PC-3 (cell line): Measurements from ENCODE around the gene HMGA1. TPM values are rescaled to one million over a fixed set of nuclear protein-coding genes. Genes with fewer than 3 reads are reported as not detected.

ENCODE experiments used
- ATAC-seq: fragments of 200-7000 bp; cut with Tn5 transposase; 2 replicates; pipeline ENCODE4 v1.9.1; 2020; ENCODE audit warnings: mild to moderate bottlenecking, moderate library complexity
- BruUV-seq: library from RNA; stranded (reverse); fragments of 400-500 nt; replicated peaks from 2 replicates; lab custom pipeline; 2021; lab: Mats Ljungman, UMichigan
- CTCF ChIA-PET: fragments of 300-600 bp; sonication (Branson Sonifier 250); formaldehyde crosslinking; loops from one replicate; lab custom pipeline; 2022; ENCODE audit warnings: antibody characterized with exemption; lab: Charles Lee
- POLR2A ChIA-PET: fragments of 300-600 bp; sonication (Branson Sonifier 250); formaldehyde crosslinking; loops from one replicate; lab custom pipeline; 2022; ENCODE audit warnings: antibody characterized with exemption; ENCODE audit not compliant: unreplicated experiment; lab: Charles Lee
- DNase-seq: peaks from one replicate; pipeline ENCODE4 v3.0.0-alpha.2; 2015
- H2AFZ ChIP-seq: fragments of 300-600 bp; sonication (generic); 2 replicates; pipeline ENCODE4 v1.6.0; 2016; ENCODE audit warnings: antibody characterized with exemption, low read length
- H3F3A ChIP-seq: fragments of 300-600 bp; sonication (generic); one replicate; pipeline ENCODE4 v1.6.0; 2017; ENCODE audit warnings: antibody characterized with exemption, low read length, control low read depth, mild to moderate bottlenecking; ENCODE audit not compliant: unreplicated experiment
- H3K27ac ChIP-seq: fragments of 300-600 bp; sonication (generic); 2 replicates; pipeline ENCODE4 v1.5.1; 2016; ENCODE audit warnings: mild to moderate bottlenecking, low read length
- H3K27me3 ChIP-seq: fragments of 300-600 bp; sonication (generic); 2 replicates; pipeline ENCODE4 v1.6.1; 2016; ENCODE audit warnings: low read length, mixed read lengths
- H3K36me3 ChIP-seq: fragments of 300-600 bp; sonication (generic); 2 replicates; pipeline ENCODE4 v1.6.1; 2016; ENCODE audit warnings: low read depth, mixed run types, low read length, mixed read lengths
- H3K4me1 ChIP-seq: fragments of 300-600 bp; sonication (generic); 2 replicates; pipeline ENCODE4 v1.5.1; 2016; ENCODE audit warnings: low read length; ENCODE audit not compliant: insufficient read depth
- H3K4me2 ChIP-seq: fragments of 300-600 bp; sonication (generic); 2 replicates; pipeline ENCODE4 v1.6.0; 2016; ENCODE audit warnings: low read length
- H3K4me3 ChIP-seq: fragments of 300-600 bp; sonication (generic); 2 replicates; pipeline ENCODE4 v1.5.1; 2016; ENCODE audit warnings: mild to moderate bottlenecking, low read length, mixed read lengths
- H3K79me2 ChIP-seq: fragments of 300-600 bp; sonication (generic); 2 replicates; pipeline ENCODE4 v1.6.1; 2017; ENCODE audit warnings: low read length, mixed read lengths
- H3K9ac ChIP-seq: fragments of 300-600 bp; sonication (generic); 2 replicates; pipeline ENCODE4 v1.6.0; 2016; ENCODE audit warnings: mild to moderate bottlenecking, low read length
- H3K9me2 ChIP-seq: fragments of 300-600 bp; sonication (generic); replicated peaks from 2 replicates; pipeline ENCODE4 v1.6.1; 2016; ENCODE audit warnings: mixed run types, low read length, mixed read lengths
- H3K9me3 ChIP-seq: fragments of 300-600 bp; sonication (generic); 2 replicates; pipeline ENCODE4 v1.6.1; 2016; ENCODE audit warnings: low read length, mixed read lengths
- H4K20me1 ChIP-seq: fragments of 300-600 bp; sonication (generic); 2 replicates; pipeline ENCODE4 v1.6.1; 2016; ENCODE audit warnings: low read length, mixed read lengths
- CTCF ChIP-seq: fragments of 300-600 bp; sonication (generic); conservative IDR thresholded peaks from 2 replicates; pipeline ENCODE4 v1.5.1; 2017; ENCODE audit warnings: antibody characterized with exemption, low read depth, mild to moderate bottlenecking, low read length
- EZH2 ChIP-seq: fragments of 300-600 bp; sonication (generic); IDR thresholded peaks from one replicate; pipeline ENCODE4 v1.6.1; 2017; ENCODE audit warnings: antibody characterized with exemption, mild to moderate bottlenecking, low read length; ENCODE audit not compliant: unreplicated experiment
- EZH2phosphoT487 ChIP-seq: fragments of 300-600 bp; sonication (generic); IDR thresholded peaks from 2 replicates; pipeline ENCODE4 v1.6.1; 2018; ENCODE audit warnings: mild to moderate bottlenecking, antibody characterized with exemption, low read length, borderline replicate concordance
- intact Hi-C: fragments of 100-400 bp; cut with micrococcal nuclease; formaldehyde crosslinking; loops from 2 replicates; pipeline ENCODE4 v1.9.0; 2023
- total RNA-seq: library from RNA; depleted of rRNA; stranded (reverse); fragments of >200 nt; gene quantifications from 2 replicates; pipeline ENCODE4 v1.2.3, GENCODE V29; 2014

HMGA1 gene
- total RNA-seq, 1 experiment from 2014 or later = 1,115 TPM

DNA sequence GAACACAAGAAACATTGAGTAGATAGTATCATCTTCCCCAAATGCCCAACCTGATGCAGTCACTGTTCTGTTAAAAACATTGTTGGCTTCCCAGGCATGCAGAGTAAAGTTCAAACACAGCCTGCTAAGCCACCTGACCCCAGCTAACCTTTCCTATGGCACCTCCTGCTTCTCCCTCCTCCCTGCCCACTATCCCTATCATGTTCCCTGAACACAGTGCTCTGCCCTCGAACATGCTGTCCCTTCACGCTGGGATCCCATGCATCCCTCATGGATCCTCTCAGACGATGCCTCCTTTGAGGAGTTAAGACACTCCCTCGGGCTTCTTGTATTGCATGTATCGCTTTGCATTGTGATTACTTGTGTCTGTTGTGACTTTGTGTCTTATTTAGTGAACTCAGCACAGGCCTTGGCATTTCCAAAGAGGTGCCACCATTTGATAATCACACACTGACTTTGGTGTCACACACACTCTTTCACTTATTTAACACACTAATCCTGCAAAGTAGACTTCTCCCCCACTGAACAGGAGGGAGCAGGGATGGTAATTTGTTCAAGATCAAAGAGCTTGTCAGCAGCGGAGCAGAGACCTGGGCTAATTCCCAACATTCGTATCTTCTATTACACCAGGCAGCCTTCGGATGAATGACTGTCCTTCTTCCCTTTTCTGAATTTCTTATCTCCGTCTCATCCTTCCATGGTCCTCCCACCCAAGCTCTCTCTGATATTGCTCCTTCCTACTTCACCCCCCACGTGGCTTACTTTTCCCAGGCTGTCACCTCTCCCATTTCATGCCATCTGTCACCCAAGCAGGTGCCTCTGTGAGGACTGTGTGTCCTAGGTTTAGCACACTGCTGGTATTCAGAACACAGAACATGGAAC, 40.4 kb downstream of the HMGA1 start:
- Histone ChIP-seq H3K27ac (no peak overlapping the region), H4K20me1 (no peaks in the 10 kb centered on the region), H2AFZ (no peak overlapping the region), H3K4me2 (no peak overlapping the region), H3K9me2 (no peaks in the 10 kb centered on the region), H3K79me2 (no peaks in the 10 kb centered on the region), H3K9me3 (no peaks in the 10 kb centered on the region), H3K4me1 (no peaks in the 10 kb centered on the region), H3K9ac (no peak overlapping the region), H3K4me3 (no peak overlapping the region), H3K36me3 (0 out of 2 replicates have a peak, but pooled peaks cover 2% of the 10 kb centered on the region), H3K27me3 (no peaks in the 10 kb centered on the region), H3F3A (no peaks in the 10 kb centered on the region)
- ChIA-PET POLR2A (no interaction called here), CTCF (interaction anchor here (0.6 kb wide), 1 partner anchor 781 kb away, joined by 3 read pairs; no protein-coding TSS in a partner anchor)
- DNase-seq (no peak), ATAC-seq (no peak)
- intact Hi-C loops = no loop called here
- TF ChIP-seq EZH2 (no peak), CTCF (no peak), EZH2phosphoT487 (no peak)
- BruUV-seq = no TSS peak

GRCh38 chr6:34277763-34278112, 41.1 kb downstream of the HMGA1 start:
- Histone ChIP-seq H3K9me3 (no peaks in the 10 kb centered on the region), H3K9me2 (no peaks in the 10 kb centered on the region), H4K20me1 (no peaks in the 10 kb centered on the region), H3K4me1 (no peaks in the 10 kb centered on the region), H3K27ac (no peak overlapping the region), H3F3A (no peaks in the 10 kb centered on the region), H2AFZ (no peak overlapping the region), H3K4me2 (no peak overlapping the region), H3K9ac (no peak overlapping the region), H3K79me2 (no peaks in the 10 kb centered on the region), H3K36me3 (0 out of 2 replicates have a peak, but pooled peaks cover 2% of the 10 kb centered on the region), H3K4me3 (no peak overlapping the region), H3K27me3 (no peaks in the 10 kb centered on the region)
- CTCF ChIA-PET = interaction anchor here (0.6 kb wide), 1 partner anchor 782 kb away, joined by 3 read pairs; no protein-coding TSS in a partner anchor
- no TSS peak for BruUV-seq
- POLR2A ChIA-PET = no interaction called here
- no peak for ATAC-seq
- DNase-seq = no peak
- intact Hi-C loops = no loop called here
- TF ChIP-seq EZH2phosphoT487 (no peak), EZH2 (no peak), CTCF (no peak)

DNA sequence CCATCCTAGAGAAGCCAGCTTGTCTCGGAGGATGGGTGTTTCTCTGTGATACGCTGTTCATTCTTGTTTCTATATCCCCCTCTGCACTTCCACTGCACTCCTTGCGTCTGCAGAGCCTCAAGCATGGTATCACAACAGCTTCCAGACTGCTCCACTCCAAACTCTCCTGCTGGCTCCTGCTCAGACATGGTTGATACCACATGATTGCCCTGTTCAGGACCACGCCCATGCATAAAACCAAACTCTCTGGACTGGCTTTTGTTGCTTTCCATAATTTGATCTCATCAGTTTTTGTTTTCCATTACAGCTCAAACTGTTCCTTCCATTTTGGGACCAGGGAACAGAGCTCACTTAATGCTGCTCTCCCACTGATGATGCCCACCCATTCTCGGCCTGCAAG, 42.2 kb downstream of the HMGA1 start:
- no TSS peak for BruUV-seq
- Histone ChIP-seq H3K9me3 (no peaks in the 10 kb centered on the region), H4K20me1 (no peaks in the 10 kb centered on the region), H3K4me3 (no peak overlapping the region), H3K9me2 (no peaks in the 10 kb centered on the region), H3F3A (no peaks in the 10 kb centered on the region), H3K4me1 (no peaks in the 10 kb centered on the region), H3K9ac (no peak overlapping the region), H3K27ac (no peak overlapping the region), H2AFZ (no peak overlapping the region), H3K79me2 (no peaks in the 10 kb centered on the region), H3K27me3 (no peaks in the 10 kb centered on the region), H3K4me2 (no peak overlapping the region), H3K36me3 (peaks cover 6% of the 10 kb centered on the region; the same call in 1 of the 2 replicates)
- intact Hi-C loops = no loop called here
- ATAC-seq (no peak), DNase-seq (no peak)
- ChIA-PET CTCF (no interaction called here), POLR2A (no interaction called here)
- TF ChIP-seq EZH2phosphoT487 (no peak), CTCF (no peak), EZH2 (no peak)
